ENCODE results near the gene GPRIN1.
A peak's percentile ranks its signal among the peaks of the same experiment; 100 is the strongest.
"Not testable (repeated sequence)": the region's sequence is repeated elsewhere in the genome, so short reads cannot be mapped to it uniquely, and the experiment has no call there.

The GPRIN1 gene

DNA sequence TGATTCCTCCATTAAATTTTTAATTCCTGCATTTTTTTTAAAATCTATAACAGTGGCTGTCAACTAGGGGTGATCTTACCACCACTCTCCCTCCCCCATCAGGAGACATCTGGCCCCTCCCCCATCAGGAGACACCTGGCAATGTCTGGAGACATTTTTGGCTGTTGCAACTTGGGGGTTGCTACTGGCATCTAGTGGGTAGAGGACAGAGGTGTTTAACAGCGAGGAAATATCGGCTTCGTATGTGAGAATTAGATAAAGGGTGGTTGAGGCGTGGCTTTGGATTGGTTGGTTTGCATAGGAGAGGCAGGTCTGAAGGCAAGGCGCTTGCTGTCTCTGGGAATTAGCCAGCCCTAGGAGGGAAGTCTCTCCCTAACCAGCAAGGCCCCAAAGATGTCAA, 50.3 kb downstream of the GPRIN1 start:
- DNase-seq, result no peak
- Mint-ChIP-seq H3K36me3 (ENCODE audit: insufficient read depth) (no peaks in the 10 kb centered on the region), H3K27me3 (peaks cover 6 to 12% of the 10 kb centered on the region in 2 donors), H3K4me3 (no peak overlapping the region), H3K4me1 (ENCODE audit: low read depth in 2 of 2) (peaks cover 15 to 25% of the 10 kb centered on the region in 2 donors), H3K9me3 (no peaks in the 10 kb centered on the region), H3K27ac (no peak overlapping the region)
- ATAC-seq (replicated peaks), result peak; percentile 62

DNA sequence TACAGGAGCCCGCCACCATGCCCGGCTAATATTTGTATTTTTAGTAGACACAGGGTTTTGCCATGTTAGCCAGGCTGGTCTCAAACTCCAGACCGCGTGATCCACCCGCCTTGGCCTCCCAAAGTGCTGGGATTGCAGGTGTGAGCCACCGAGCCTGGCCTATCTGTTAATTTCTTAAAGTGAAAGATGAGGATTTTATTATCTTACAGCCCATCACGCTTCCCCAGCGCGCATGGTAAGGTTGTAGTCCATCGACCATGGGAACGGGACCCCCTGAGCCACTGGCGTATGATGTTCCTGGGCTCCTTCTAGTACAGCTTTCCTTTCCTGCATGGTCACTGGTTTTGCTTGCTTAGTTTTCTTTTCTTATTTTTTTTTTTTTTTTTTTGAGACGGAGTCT, 52.1 kb downstream of the GPRIN1 start:
- H3K27ac Mint-ChIP-seq, result no peak overlapping the region
- no peak for DNase-seq
- ATAC-seq (replicated peaks), result no peak
- H3K4me3 Mint-ChIP-seq, result no peak overlapping the region
- no peaks in the 10 kb centered on the region for H3K36me3 Mint-ChIP-seq (ENCODE audit: insufficient read depth)
- no peaks in the 10 kb centered on the region for H3K9me3 Mint-ChIP-seq
- peaks cover 6 to 12% of the 10 kb centered on the region in 2 donors for H3K27me3 Mint-ChIP-seq
- H3K4me1 Mint-ChIP-seq (ENCODE audit: low read depth in 2 of 2), result peaks cover 24 to 32% of the 10 kb centered on the region in 2 donors

DNA sequence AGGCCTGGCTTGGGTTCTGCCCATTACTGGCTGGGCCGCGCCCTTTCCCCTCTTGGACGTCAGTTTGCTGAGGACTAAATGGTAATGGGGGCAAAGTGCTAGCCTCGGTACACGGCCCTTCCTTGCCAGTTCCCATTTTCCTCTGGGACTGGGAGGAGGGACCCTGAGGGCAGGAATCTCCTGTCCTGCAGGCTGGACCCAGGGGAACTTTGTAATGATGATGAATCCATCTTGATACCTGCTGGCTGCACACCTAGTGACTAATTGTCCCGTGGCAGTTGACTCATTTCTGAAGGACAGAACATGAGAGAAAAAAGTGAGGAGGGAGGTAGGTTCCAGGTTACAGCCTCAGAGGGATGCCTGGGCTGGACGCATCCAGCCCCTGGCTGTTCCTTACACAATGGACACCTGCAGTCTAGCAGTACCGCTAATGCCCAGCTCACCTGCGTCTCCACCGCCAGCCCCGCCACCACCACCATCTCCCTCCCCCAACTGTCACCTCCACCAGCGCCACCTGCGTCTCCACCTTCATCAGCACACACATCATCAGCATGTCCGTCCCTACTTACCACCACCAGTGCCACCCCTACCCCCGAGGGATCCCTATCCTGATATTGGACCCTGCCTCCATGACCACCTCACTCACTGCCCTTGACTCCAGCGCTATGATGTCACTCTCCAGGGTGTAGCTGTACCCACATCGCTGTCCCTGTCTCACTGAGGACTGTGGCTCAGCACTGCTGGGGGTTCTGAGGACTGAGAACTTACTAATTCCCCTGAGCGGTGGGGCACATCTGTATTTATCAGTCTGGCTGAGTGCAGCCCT, 56.5 kb downstream of the GPRIN1 start:
- H3K36me3 Mint-ChIP-seq (ENCODE audit: insufficient read depth), result no peaks in the 10 kb centered on the region
- H3K27ac Mint-ChIP-seq, result peak overlapping the region in 1 of 2 donors; percentile 82
- no peak overlapping the region for H3K4me3 Mint-ChIP-seq
- ATAC-seq (replicated peaks) (no peak), DNase-seq (no peak)
- peaks cover 29 to 35% of the 10 kb centered on the region in 2 donors for H3K4me1 Mint-ChIP-seq (ENCODE audit: low read depth in 2 of 2)
- H3K9me3 Mint-ChIP-seq, result no peaks in the 10 kb centered on the region
- H3K27me3 Mint-ChIP-seq, result no peaks in the 10 kb centered on the region

DNA sequence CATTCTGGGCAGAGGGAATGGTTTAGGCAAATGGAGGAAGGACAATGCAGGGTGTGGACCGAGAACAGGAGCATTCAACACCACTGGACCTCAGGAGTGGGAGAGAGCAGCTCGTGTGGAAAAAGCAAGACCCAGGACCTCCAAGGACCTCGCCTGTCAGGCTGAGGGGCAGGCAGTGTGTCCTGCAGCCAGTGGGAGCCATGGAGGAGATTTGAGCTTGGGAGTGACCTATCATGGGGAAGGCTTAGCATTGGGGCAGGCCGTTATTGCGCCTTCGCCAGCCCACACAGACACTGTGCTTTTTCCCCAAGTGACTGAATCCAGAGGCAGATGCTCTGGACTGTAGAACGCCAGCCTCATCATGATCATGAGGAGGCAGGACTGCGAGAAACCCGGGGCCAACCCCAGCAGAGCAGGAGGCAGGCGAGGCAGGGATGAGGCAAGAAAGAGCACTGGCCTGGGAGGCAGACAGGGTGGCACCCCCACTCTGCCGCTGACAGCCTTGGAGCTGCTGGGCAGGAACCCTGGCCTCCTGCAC, 57.6 kb downstream of the GPRIN1 start:
- Mint-ChIP-seq H3K27ac (peak overlapping the region; percentile 59 to 66), H3K36me3 (ENCODE audit: insufficient read depth) (peaks cover 6% of the 10 kb centered on the region)
- ATAC-seq (replicated peaks), result no peak

DNA sequence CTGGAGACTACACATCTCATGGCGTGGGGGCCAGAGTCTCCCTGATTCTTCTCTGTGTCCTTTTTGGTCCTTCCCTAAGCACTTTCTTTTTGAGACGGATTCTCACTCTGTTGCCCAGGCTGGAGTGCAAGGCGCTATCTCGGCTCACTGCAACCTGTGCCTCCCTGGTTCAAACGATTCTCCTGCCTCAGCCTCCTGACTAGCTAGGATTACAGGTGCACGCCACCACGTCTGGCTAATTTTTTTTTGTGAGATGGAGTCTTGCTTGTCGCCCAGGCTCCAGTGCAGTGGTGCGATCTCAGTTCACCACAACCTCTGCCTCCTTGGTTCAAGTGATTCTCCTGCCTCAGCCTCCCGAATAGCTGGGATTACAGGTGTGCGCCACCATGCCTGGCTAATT, 59.0 kb downstream of the GPRIN1 start:
- H3K36me3 Mint-ChIP-seq (ENCODE audit: insufficient read depth); H3K27me3 Mint-ChIP-seq; ATAC-seq (replicated peaks); DNase-seq; H3K9me3 Mint-ChIP-seq: not testable (repeated sequence)
- peak overlapping the region; percentile 3 to 64 for H3K4me3 Mint-ChIP-seq
- H3K27ac Mint-ChIP-seq, result peak overlapping the region; percentile 80 to 86
- peaks cover 27 to 38% of the 10 kb centered on the region in 2 donors for H3K4me1 Mint-ChIP-seq (ENCODE audit: low read depth in 2 of 2)

More for the DNA sequence above, 57.6 kb downstream of the GPRIN1 start:
- no peaks in the 10 kb centered on the region for H3K9me3 Mint-ChIP-seq
- H3K4me1 Mint-ChIP-seq (ENCODE audit: low read depth in 2 of 2), result peaks cover 29 to 39% of the 10 kb centered on the region in 2 donors
- H3K4me3 Mint-ChIP-seq, result no peak overlapping the region
- DNase-seq, result no peak
- no peaks in the 10 kb centered on the region for H3K27me3 Mint-ChIP-seq

DNA sequence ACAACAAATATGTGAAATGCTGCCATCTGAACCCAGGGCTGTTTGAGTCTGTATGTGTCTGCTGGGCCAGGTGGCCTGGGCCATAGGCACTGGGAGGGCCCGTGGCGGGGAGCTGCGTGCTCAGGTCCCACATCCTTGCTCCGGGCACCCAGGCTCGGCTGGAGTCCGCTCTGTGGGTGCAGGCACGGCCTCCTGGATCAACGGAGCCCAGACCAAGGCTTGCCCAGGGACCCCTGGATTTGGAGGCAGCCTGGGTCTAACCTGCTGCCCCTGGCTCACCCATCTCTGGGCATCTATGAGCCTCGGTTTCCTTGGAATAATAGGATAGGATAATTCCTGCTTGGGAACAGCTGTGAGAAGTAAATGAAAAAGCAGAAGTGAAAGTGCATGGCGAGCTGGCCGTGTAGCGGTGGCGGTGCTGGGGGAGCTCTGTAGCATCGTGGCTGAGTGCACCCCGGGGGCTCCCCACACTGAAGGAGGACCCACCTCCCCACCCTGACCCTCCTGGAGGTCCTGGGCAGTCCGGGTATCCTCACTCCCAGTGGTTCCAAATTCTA, 59.6 kb downstream of the GPRIN1 start:
- Mint-ChIP-seq H3K27ac (peak overlapping the region; percentile 80 to 86), H3K9me3 (no peaks in the 10 kb centered on the region), H3K4me3 (peak overlapping the region; percentile 18 to 64), H3K27me3 (no peaks in the 10 kb centered on the region), H3K36me3 (ENCODE audit: insufficient read depth) (peaks cover 6% of the 10 kb centered on the region), H3K4me1 (ENCODE audit: low read depth in 2 of 2) (peaks cover 24 to 40% of the 10 kb centered on the region in 2 donors)
- DNase-seq, result no peak
- no peak for ATAC-seq (replicated peaks)

DNA sequence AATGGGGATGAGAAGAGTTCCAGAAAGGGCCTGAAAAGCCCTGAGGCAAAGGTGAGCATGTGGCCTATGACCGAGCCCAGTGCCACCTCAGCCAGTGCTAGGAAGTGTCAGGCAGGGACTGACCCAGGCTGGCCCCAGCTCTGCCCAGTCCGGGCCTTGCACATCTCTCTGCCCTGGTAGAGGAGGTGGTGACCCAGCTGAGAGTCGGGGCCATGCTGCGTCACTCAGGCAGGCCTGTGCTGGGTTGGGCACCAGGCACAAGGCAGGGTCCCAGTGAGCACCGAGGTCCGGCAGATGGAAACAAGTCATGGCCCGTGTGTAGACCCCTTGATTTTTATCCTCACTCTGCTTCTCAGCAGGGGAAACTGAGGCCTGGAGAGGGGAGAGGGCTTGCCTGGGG, 60.1 kb downstream of the GPRIN1 start:
- DNase-seq (no peak), ATAC-seq (replicated peaks) (no peak)
- no peaks in the 10 kb centered on the region for H3K9me3 Mint-ChIP-seq
- H3K27me3 Mint-ChIP-seq, result no peaks in the 10 kb centered on the region
- peaks cover 24 to 38% of the 10 kb centered on the region in 2 donors for H3K4me1 Mint-ChIP-seq (ENCODE audit: low read depth in 2 of 2)
- H3K36me3 Mint-ChIP-seq (ENCODE audit: insufficient read depth), result peaks cover 6% of the 10 kb centered on the region
- peak overlapping the region; percentile 80 to 86 for H3K27ac Mint-ChIP-seq
- H3K4me3 Mint-ChIP-seq, result no peak overlapping the region

DNA sequence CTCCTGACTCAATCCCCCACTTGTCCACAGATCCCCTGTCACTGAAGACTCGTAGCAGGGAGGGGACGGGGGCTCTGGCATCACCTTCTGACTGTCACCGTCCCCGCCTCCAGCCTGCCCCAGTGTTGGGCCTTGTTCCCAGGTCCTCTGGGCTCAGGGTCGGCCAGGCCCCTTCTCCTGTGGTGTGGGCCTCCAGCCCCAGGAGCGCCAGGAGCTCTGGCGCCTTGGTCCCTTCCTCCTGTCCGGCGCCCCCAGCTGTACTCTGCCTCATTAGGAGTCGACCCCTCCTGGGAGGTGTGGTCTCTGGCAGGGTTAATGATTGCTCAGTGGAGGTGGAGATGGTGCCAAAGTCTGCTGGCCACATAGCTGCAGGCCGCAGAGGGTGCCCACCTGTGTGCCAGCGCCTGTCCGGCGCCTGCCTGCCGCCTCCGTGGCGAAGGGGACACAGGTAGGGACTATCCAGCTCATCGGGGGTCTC, 61.0 kb downstream of the GPRIN1 start, which contains the start of gene CDHR2:
Gene CDHR2, plus strand, starts transcription at position 376 of the 478 bp plus-strand sequence. CDS start 16,011 bp downstream, outside the sequence.
- Mint-ChIP-seq H3K27ac (peak within 1 kb of the TSS; percentile 80 to 86), H3K4me3 (peak within 1 kb of the TSS; percentile 18 to 64), H3K9me3 (no peaks in the 10 kb centered on the region), H3K4me1 (ENCODE audit: low read depth in 2 of 2) (peaks cover 28 to 39% of the 10 kb centered on the region in 2 donors), H3K36me3 (ENCODE audit: insufficient read depth) (peaks cover 6% of the 10 kb centered on the region), H3K27me3 (no peaks in the 10 kb centered on the region)
- DNase-seq (no peak), ATAC-seq (replicated peaks) (no peak)

DNA sequence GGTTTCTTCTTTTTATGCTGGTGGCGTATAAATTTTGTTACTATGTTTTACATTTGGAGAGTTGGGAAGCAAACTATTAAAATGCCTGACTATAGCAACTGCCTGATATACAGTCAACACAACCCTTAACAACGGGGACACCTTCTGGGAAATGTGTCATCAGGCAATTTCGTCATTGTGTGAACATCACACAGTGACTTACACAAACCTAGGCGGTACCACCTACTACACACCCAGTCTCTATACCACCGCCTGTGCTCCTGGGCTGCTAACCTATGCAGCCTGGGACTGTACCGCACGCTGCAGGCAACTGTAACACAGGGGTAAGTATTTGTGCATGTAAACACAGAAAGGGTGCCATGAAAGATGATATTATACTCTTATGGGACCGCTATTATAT, 62.2 kb downstream of the GPRIN1 start:
- DNase-seq (no peak), ATAC-seq (replicated peaks) (peak; percentile 23)
- H3K27me3 Mint-ChIP-seq, result no peaks in the 10 kb centered on the region
- H3K36me3 Mint-ChIP-seq (ENCODE audit: insufficient read depth), result peaks cover 11% of the 10 kb centered on the region
- peak overlapping the region; percentile 60 to 73 for H3K27ac Mint-ChIP-seq
- no peaks in the 10 kb centered on the region for H3K9me3 Mint-ChIP-seq
- H3K4me1 Mint-ChIP-seq (ENCODE audit: low read depth in 2 of 2), result peaks cover 20 to 36% of the 10 kb centered on the region in 2 donors
- no peak overlapping the region for H3K4me3 Mint-ChIP-seq

All from effector memory CD8-positive, alpha-beta T cell (primary cell).